IMR-90 (cell line): ENCODE results near the gene RAP2A. TPM values are rescaled to one million over a fixed set of nuclear protein-coding genes. Genes with fewer than 3 reads are reported as not detected.

Experiments used
- ATAC-seq: fragments of 200-7000 bp; cut with Tn5 transposase; 2 replicates; pipeline ENCODE4 v1.9.1; 2020; ENCODE audit warnings: low read depth, mild to moderate bottlenecking, moderate library complexity
- BruUV-seq: library from RNA; stranded (reverse); fragments of 400-500 nt; replicated peaks from 2 replicates; lab custom pipeline; 2021; lab: Mats Ljungman, UMichigan
- CTCF ChIA-PET: fragments of 300-600 bp; formaldehyde crosslinking; extraction: SDS; loops from one replicate; lab custom pipeline; 2021; ENCODE audit warnings: antibody characterized with exemption; lab: Yijun Ruan, JAX
- POLR2A ChIA-PET: fragments of 300-600 bp; sonication (Branson Sonifier 250); formaldehyde crosslinking; loops from one replicate; lab custom pipeline; 2022; ENCODE audit warnings: antibody characterized with exemption; ENCODE audit not compliant: unreplicated experiment; lab: Charles Lee
- DNase-seq: peaks from one replicate; pipeline ENCODE4 v3.0.0; 2013
- H2AFZ ChIP-seq: replicated peaks from 2 replicates; pipeline ENCODE3; 2013; ENCODE audit warnings: low read length, mild to moderate bottlenecking; ENCODE audit not compliant: poor library complexity
- H2AK5ac ChIP-seq: 2 replicates; pipeline ENCODE4 v1.6.1; 2013; ENCODE audit warnings: low read depth, low read length, inconsistent platforms
- H2AK9ac ChIP-seq: replicated peaks from 2 replicates; pipeline ENCODE3; 2013; ENCODE audit warnings: mild to moderate bottlenecking, low read depth, low read length, moderate library complexity; ENCODE audit not compliant: poor library complexity
- H2BK120ac ChIP-seq: 2 replicates; pipeline ENCODE4 v1.6.1; 2013; ENCODE audit warnings: low read depth, low read length, inconsistent platforms
- H2BK15ac ChIP-seq: 3 replicates; pipeline ENCODE4 v1.6.1; 2013; ENCODE audit warnings: low read depth, low read length, inconsistent platforms
- H2BK20ac ChIP-seq: 2 replicates; pipeline ENCODE4 v1.6.1; 2013; ENCODE audit warnings: low read depth, mild to moderate bottlenecking, inconsistent platforms, low read length, moderate library complexity
- H2BK5ac ChIP-seq: 2 replicates; pipeline ENCODE4 v1.6.1; 2013; ENCODE audit warnings: mild to moderate bottlenecking, low read depth, low read length, inconsistent platforms; ENCODE audit not compliant: poor library complexity, severe bottlenecking
- H3K14ac ChIP-seq: replicated peaks from 2 replicates; pipeline ENCODE4 v1.6.1; 2013; ENCODE audit warnings: low read depth, low read length, inconsistent platforms
- H3K18ac ChIP-seq: 2 replicates; pipeline ENCODE4 v1.6.1; 2013; ENCODE audit warnings: low read depth, low read length, control low read depth
- H3K23ac ChIP-seq: 2 replicates; pipeline ENCODE4 v1.6.1; 2013; ENCODE audit warnings: low read depth, low read length, inconsistent platforms
- H3K27ac ChIP-seq: 2 replicates; pipeline ENCODE4 v1.5.1; 2013; ENCODE audit warnings: mild to moderate bottlenecking, control low read depth, low read length; ENCODE audit not compliant: insufficient read depth
- H3K27me3 ChIP-seq: 2 replicates; pipeline ENCODE4 v1.6.1; 2013; ENCODE audit warnings: low read length; ENCODE audit not compliant: control insufficient read depth, insufficient read depth
- H3K36me3 ChIP-seq: 2 replicates; pipeline ENCODE4 v1.6.1; 2013; ENCODE audit warnings: low read length, mixed read lengths; ENCODE audit not compliant: control insufficient read depth, insufficient read depth
- H3K4ac ChIP-seq: 2 replicates; pipeline ENCODE4 v1.6.1; 2013; ENCODE audit warnings: low read depth, low read length, inconsistent platforms
- H3K4me1 ChIP-seq: 2 replicates; pipeline ENCODE4 v1.6.1; 2013; ENCODE audit warnings: low read length, mixed read lengths; ENCODE audit not compliant: control insufficient read depth, insufficient read depth
- H3K4me2 ChIP-seq: 2 replicates; pipeline ENCODE4 v1.6.1; 2013; ENCODE audit warnings: low read depth, mild to moderate bottlenecking, control low read depth, low read length, moderate library complexity
- H3K4me3 ChIP-seq: 2 replicates; pipeline ENCODE4 v1.5.1; 2013; ENCODE audit warnings: low read depth, mild to moderate bottlenecking, control low read depth, low read length, moderate library complexity; ENCODE audit not compliant: insufficient read depth
- H3K56ac ChIP-seq: 2 replicates; pipeline ENCODE4 v1.6.1; 2013; ENCODE audit warnings: low read length, inconsistent platforms; ENCODE audit not compliant: insufficient read depth; ENCODE audit errors: extremely low read depth
- H3K79me1 ChIP-seq, 2 experiments: 2 replicates each; pipeline ENCODE4 v1.6.1; 2013; ENCODE audit warnings: low read length in 2 of 2, inconsistent platforms in 1 of 2, low read depth in 1 of 2
- H3K9ac ChIP-seq: 2 replicates; pipeline ENCODE4 v1.6.1; 2013; ENCODE audit warnings: low read depth, low read length, control low read depth
- H3K9me1 ChIP-seq: 2 replicates; pipeline ENCODE4 v1.6.1; 2013; ENCODE audit warnings: low read length, inconsistent platforms; ENCODE audit not compliant: insufficient read depth
- H3K9me3 ChIP-seq: 2 replicates; pipeline ENCODE4 v1.6.1; 2013; ENCODE audit warnings: low read length; ENCODE audit not compliant: control insufficient read depth, insufficient read depth
- H4K20me1 ChIP-seq: 2 replicates; pipeline ENCODE4 v1.6.1; 2013; ENCODE audit warnings: low read length, inconsistent platforms; ENCODE audit not compliant: insufficient read depth
- H4K5ac ChIP-seq: 2 replicates; pipeline ENCODE4 v1.6.1; 2013; ENCODE audit warnings: mild to moderate bottlenecking, low read depth, low read length, control low read depth
- H4K8ac ChIP-seq, 2 experiments: 2 replicates each; pipeline ENCODE4 v1.6.1; 2013; ENCODE audit warnings: low read depth in 2 of 2, low read length in 2 of 2, control low read depth in 1 of 2, inconsistent platforms in 1 of 2
- H4K91ac ChIP-seq: 2 replicates; pipeline ENCODE4 v1.6.1; 2013; ENCODE audit warnings: low read depth, low read length, inconsistent platforms; ENCODE audit not compliant: insufficient read depth
- MAZ ChIP-seq: IDR thresholded peaks from 2 replicates; pipeline ENCODE4 v1.6.1; 2012; ENCODE audit warnings: low read depth, mild to moderate bottlenecking, low read length, improper control_type of control experiment, moderate library complexity, borderline replicate concordance
- NFE2L2 ChIP-seq: fragments of 150-350 bp; IDR thresholded peaks from 2 replicates; pipeline ENCODE4 v1.6.1; 2016; ENCODE audit warnings: low read depth, mild to moderate bottlenecking, low read length
- WGBS, 2 experiments: methylation state at CpG; one replicate each; pipeline versions ENCODE4 v1.1.5 to v1.1.7; 2013; ENCODE audit warnings: missing lambda C conversion rate in 2 of 2; ENCODE audit not compliant: insufficient read length in 1 of 2; ENCODE audit errors: extremely low coverage in 2 of 2; 5-methylcytosine and 5-hydroxymethylcytosine counted together
- dilution Hi-C: fragments of 300-500 bp; cut with HindIII; formaldehyde crosslinking; loops from one replicate; pipeline ENCODE4 v1.14.3; 2018; ENCODE audit warnings: low sequenced_read_pairs; ENCODE audit not compliant: unreplicated experiment
- in situ Hi-C: fragments of 300-500 bp; cut with MboI; formaldehyde crosslinking; loops from 3 replicates; pipeline ENCODE4 v1.14.3; 2019; ENCODE audit warnings: low sequenced_read_pairs, inconsistent platforms, mixed read lengths
- intact Hi-C: fragments of 100-400 bp; cut with micrococcal nuclease; formaldehyde crosslinking; loops from 2 replicates; pipeline ENCODE4 v1.10.0; 2022
- polyA plus RNA-seq, 3 experiments: library from polyadenylated mRNA; depleted of rRNA; stranded (reverse); fragments of >200 nt; gene quantifications; 2 replicates each; pipeline ENCODE4 v1.2.3, GENCODE V29; 2012; ENCODE audit warnings: low replicate concordance in 1 of 3
- total RNA-seq: library from RNA; depleted of rRNA; stranded (reverse); fragments of >200 nt; gene quantifications from 2 replicates; pipeline ENCODE4 v1.2.3, GENCODE V29; 2012
- TF ChIP-seq, protein P1 (sequence below): fragments of 150-350 bp; IDR thresholded peaks from 2 replicates; pipeline ENCODE4 v1.6.1; 2016; ENCODE audit warnings: low read depth, mild to moderate bottlenecking, low read length, moderate library complexity, borderline replicate concordance

RAP2A gene
- total and polyA plus RNA-seq, 2 of the 4 experiments (the other 2 are of a cell fraction) = 6.4 to 21.0 TPM

DNA sequence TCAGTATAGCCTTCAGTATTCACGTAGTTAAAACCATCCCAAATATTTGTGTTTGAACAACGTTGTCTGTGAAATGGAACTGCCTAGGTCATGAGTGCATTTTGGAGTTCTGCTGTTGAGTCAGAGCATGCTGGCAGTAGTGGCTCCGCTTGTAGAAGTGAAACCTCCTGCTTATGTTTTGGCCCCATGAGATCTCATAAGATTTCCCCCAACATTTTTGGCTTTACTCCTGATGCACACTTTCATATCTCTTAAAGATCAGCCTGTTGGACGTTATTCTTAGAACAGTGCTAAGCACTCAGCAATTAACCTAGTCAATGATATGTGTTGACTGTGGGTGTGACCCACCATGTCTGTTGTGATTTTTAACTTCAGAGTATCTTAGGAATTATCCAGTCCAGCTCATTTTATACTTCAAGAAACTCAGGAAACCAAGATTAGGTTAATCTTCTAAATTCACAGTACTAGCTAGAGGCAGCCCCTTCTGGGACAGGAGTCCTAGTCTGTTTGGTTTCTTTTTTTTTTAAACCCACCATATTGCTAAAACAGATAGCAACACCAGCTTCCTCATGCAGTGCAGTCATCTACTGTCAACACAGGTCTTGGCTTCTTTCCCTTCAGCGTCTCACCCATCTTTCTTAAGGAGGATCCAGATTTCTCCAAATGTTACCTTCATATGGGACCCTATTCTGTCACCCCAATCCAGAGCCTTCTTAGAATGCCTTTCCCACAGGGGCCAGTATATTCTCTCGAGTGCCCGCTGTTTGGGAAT lies 26.2 kb downstream of the RAP2A start (continued):
- no peak for TF ChIP-seq MAZ

DNA sequence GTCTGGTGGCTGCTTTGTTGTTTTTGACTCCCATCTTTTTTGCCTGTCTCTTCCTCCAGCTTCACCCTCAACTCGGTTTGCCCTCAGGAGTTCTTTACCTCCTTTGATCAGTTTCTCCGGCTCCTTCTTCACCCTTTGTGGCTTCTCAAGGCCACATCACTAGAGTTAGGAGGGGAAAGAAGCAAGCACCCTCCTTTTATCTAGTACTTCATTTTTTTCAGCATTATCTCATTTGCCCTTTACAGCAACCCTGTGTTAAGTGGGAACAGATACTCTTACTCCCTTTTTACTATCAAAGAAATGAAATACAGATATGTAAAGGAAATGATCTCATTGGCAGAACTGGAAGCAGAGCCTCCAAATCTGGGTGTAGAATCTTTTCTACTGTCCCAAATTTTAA lies 26.9 kb downstream of the RAP2A start:
- Histone ChIP-seq H2AFZ (no peak overlapping the region), H2AK9ac (no peak overlapping the region), H3K27ac (no peak overlapping the region), H2AK5ac (no peak overlapping the region), H3K56ac (no peak overlapping the region), H2BK120ac (no peak overlapping the region), H3K4me2 (no peak overlapping the region), H3K18ac (no peak overlapping the region), H3K4me1 (peaks cover 3% of the 10 kb centered on the region; the same call in 1 of the 2 replicates), H3K9me1 (peaks cover 4% of the 10 kb centered on the region; the same call in 1 of the 2 replicates), H4K5ac (no peak overlapping the region), H2BK5ac (no peak overlapping the region), H3K27me3 (no peaks in the 10 kb centered on the region), H4K20me1 (peaks cover 8% of the 10 kb centered on the region; the same call in 1 of the 2 replicates), H3K4ac (no peak overlapping the region), H2BK15ac (no peak overlapping the region), H3K14ac (no peak overlapping the region), H4K91ac (no peak overlapping the region), H4K8ac (no peak overlapping the region), H3K4me3 (no peak overlapping the region), H3K23ac (no peak overlapping the region), H3K9me3 (no peaks in the 10 kb centered on the region), H3K9ac (no peak overlapping the region), H3K79me1 (peaks cover 32 to 43% of the 10 kb centered on the region in 2 experiments), H2BK20ac (no peak overlapping the region), H3K36me3 (peaks cover 12% of the 10 kb centered on the region)
- ChIA-PET CTCF (interaction anchor here (0.6 to 2.0 kb wide), 2 partner anchors 14 to 47 kb away, joined by 6 to 7 read pairs; no protein-coding TSS in a partner anchor), POLR2A (no interaction called here)
- ATAC-seq (no peak), DNase-seq (no peak)
- WGBS, 2 experiments = no CpG with 5 or more reads among the region's 2 CpGs
- dilution Hi-C loops = no loop called here
- BruUV-seq = no TSS peak
- no peak for TF ChIP-seq NFE2L2
- TF ChIP-seq, protein P1, sequence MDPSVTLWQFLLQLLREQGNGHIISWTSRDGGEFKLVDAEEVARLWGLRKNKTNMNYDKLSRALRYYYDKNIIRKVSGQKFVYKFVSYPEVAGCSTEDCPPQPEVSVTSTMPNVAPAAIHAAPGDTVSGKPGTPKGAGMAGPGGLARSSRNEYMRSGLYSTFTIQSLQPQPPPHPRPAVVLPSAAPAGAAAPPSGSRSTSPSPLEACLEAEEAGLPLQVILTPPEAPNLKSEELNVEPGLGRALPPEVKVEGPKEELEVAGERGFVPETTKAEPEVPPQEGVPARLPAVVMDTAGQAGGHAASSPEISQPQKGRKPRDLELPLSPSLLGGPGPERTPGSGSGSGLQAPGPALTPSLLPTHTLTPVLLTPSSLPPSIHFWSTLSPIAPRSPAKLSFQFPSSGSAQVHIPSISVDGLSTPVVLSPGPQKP = no peak
- intact Hi-C loops = no loop called here
- in situ Hi-C loops = no loop called here
